ENCODE results near the gene ZFYVE21.

GRCh38 chr14:103687712-103688111 is 27.9 kb upstream of the ZFYVE21 start:
- TF ChIP-seq POLR2A (IDR thresholded peaks at IDR 0.05; ENCODE audit: low read length) (no peak), EHMT2 (IDR thresholded peaks at IDR 0.05; ENCODE audit: low read depth) (no peak), CTCF (IDR thresholded peaks at IDR 0.05) (no peak), NR3C1 (IDR thresholded peaks at IDR 0.05) (no peak), MAZ (IDR thresholded peaks at IDR 0.05; ENCODE audit: borderline replicate concordance, low read depth, low read length) (no peak), CBX2 (IDR thresholded peaks at IDR 0.05; ENCODE audit: borderline replicate concordance, low read depth) (no peak)

All from A549 (cell line).